H9 (cell line): ENCODE measurements around the gene ACSF3. TPM values are rescaled to one million over a fixed set of nuclear protein-coding genes. Genes with fewer than 3 reads are reported as not detected.
A peak's percentile ranks its signal among the peaks of the same experiment; 100 is the strongest.

Experiments used
- DNase-seq: peaks from one replicate; pipeline ENCODE4 v3.0.0-alpha.2; 2017
- H2AFZ ChIP-seq: one replicate; pipeline ENCODE4 v1.6.1; 2013; ENCODE audit warnings: mild to moderate bottlenecking, low read length, control low read depth, moderate library complexity
- H2AK5ac ChIP-seq: 2 replicates; pipeline ENCODE4 v1.6.1; 2013; ENCODE audit warnings: low read length, control low read depth, mixed read lengths; ENCODE audit not compliant: insufficient read length
- H2BK120ac ChIP-seq: one replicate; pipeline ENCODE4 v1.6.1; 2013; ENCODE audit warnings: low read depth, mild to moderate bottlenecking, low read length, control low read depth, inconsistent platforms; ENCODE audit not compliant: poor library complexity, severe bottlenecking
- H2BK12ac ChIP-seq: 2 replicates; pipeline ENCODE4 v1.6.1; 2013; ENCODE audit warnings: low read length, control low read depth, mixed read lengths, low read depth; ENCODE audit not compliant: insufficient read length
- H2BK15ac ChIP-seq: 2 replicates; pipeline ENCODE4 v1.6.1; 2013; ENCODE audit warnings: low read depth, low read length, control low read depth
- H2BK20ac ChIP-seq: one replicate; pipeline ENCODE4 v1.6.1; 2013; ENCODE audit warnings: low read depth, mild to moderate bottlenecking, low read length, control low read depth, inconsistent platforms; ENCODE audit not compliant: poor library complexity, severe bottlenecking
- H2BK5ac ChIP-seq: 2 replicates; pipeline ENCODE4 v1.6.1; 2013; ENCODE audit warnings: low read length, control low read depth, mixed read lengths; ENCODE audit not compliant: insufficient read length
- H3K14ac ChIP-seq: 2 replicates; pipeline ENCODE4 v1.6.1; 2013; ENCODE audit warnings: low read length, control low read depth; ENCODE audit not compliant: insufficient read depth
- H3K18ac ChIP-seq: 2 replicates; pipeline ENCODE4 v1.6.1; 2013; ENCODE audit warnings: low read depth, mild to moderate bottlenecking, mixed read lengths, low read length, control low read depth; ENCODE audit not compliant: insufficient read length
- H3K23ac ChIP-seq: 2 replicates; pipeline ENCODE4 v1.6.1; 2013; ENCODE audit warnings: low read length, control low read depth, mixed read lengths, low read depth; ENCODE audit not compliant: insufficient read length
- H3K23me2 ChIP-seq: 2 replicates; pipeline ENCODE4 v1.6.1; 2013; ENCODE audit warnings: low read depth, mild to moderate bottlenecking, mixed read lengths, low read length, control low read depth; ENCODE audit not compliant: insufficient read length, poor library complexity, severe bottlenecking
- H3K27ac ChIP-seq: 2 replicates; pipeline ENCODE4 v1.5.1; 2013; ENCODE audit warnings: low read length, control low read depth, mixed read lengths, low read depth; ENCODE audit not compliant: insufficient read length
- H3K27me3 ChIP-seq: 2 replicates; pipeline ENCODE4 v1.6.1; 2013; ENCODE audit warnings: low read length, control low read depth, inconsistent platforms; ENCODE audit not compliant: insufficient read depth
- H3K4ac ChIP-seq: 2 replicates; pipeline ENCODE4 v1.6.1; 2013; ENCODE audit warnings: low read depth, mild to moderate bottlenecking, control low read depth, inconsistent platforms, low read length, moderate library complexity
- H3K4me1 ChIP-seq: 2 replicates; pipeline ENCODE4 v1.6.1; 2013; ENCODE audit warnings: low read length, control low read depth, inconsistent platforms; ENCODE audit not compliant: insufficient read depth
- H3K4me2 ChIP-seq: 2 replicates; pipeline ENCODE4 v1.6.1; 2013; ENCODE audit warnings: low read length, control low read depth, mixed read lengths; ENCODE audit not compliant: insufficient read length, insufficient read depth
- H3K56ac ChIP-seq: 2 replicates; pipeline ENCODE4 v1.6.1; 2013; ENCODE audit warnings: low read depth, mild to moderate bottlenecking, mixed read lengths, low read length, control low read depth; ENCODE audit not compliant: insufficient read length
- H3K79me1 ChIP-seq: 2 replicates; pipeline ENCODE4 v1.6.1; 2013; ENCODE audit warnings: low read depth, mild to moderate bottlenecking, moderate library complexity, low read length, control low read depth, inconsistent platforms; ENCODE audit not compliant: insufficient read depth, poor library complexity, severe bottlenecking
- H3K79me2 ChIP-seq: 2 replicates; pipeline ENCODE4 v1.6.1; 2013; ENCODE audit warnings: low read length, control low read depth, inconsistent platforms; ENCODE audit not compliant: insufficient read depth
- H3K9ac ChIP-seq: 2 replicates; pipeline ENCODE4 v1.6.1; 2013; ENCODE audit warnings: low read length, control low read depth, mixed read lengths; ENCODE audit not compliant: insufficient read length; ENCODE audit errors: extremely low read depth
- H3K9me3 ChIP-seq: one replicate; pipeline ENCODE4 v1.6.1; 2013; ENCODE audit warnings: low read depth, low read length, inconsistent platforms; ENCODE audit not compliant: control insufficient read depth
- H3T11ph ChIP-seq: one replicate; pipeline ENCODE4 v1.6.1; 2013; ENCODE audit warnings: mild to moderate bottlenecking, low read length, control low read depth, inconsistent platforms
- H4K20me1 ChIP-seq: one replicate; pipeline ENCODE4 v1.6.1; 2013; ENCODE audit not compliant: control insufficient read depth, insufficient read length, insufficient read depth
- H4K5ac ChIP-seq: 2 replicates; pipeline ENCODE4 v1.6.1; 2013; ENCODE audit warnings: low read depth, mild to moderate bottlenecking, mixed read lengths, low read length, control low read depth; ENCODE audit not compliant: insufficient read length
- H4K8ac ChIP-seq: replicated peaks from 2 replicates; pipeline ENCODE4 v1.6.1; 2013; ENCODE audit warnings: low read length, control low read depth, mixed read lengths, low read depth; ENCODE audit not compliant: insufficient read length
- H4K91ac ChIP-seq: 2 replicates; pipeline ENCODE4 v1.6.1; 2013; ENCODE audit warnings: low read depth, mild to moderate bottlenecking, moderate library complexity, mixed read lengths, low read length, control low read depth; ENCODE audit not compliant: insufficient read length
- H3K27ac Mint-ChIP-seq, 3 experiments: 2 replicates in 2 of 3; 3 replicates in 1 of 3; pipeline ENCODE4 v1.8.0; 2020 to 2021; ENCODE audit warnings: mixed read lengths in 3 of 3, mild to moderate bottlenecking in 1 of 3, moderate library complexity in 1 of 3
- H3K27me3 Mint-ChIP-seq: 2 replicates; pipeline ENCODE4 v1.8.0; 2021; ENCODE audit warnings: low read depth, mild to moderate bottlenecking, moderate library complexity, mixed read lengths
- H3K36me3 Mint-ChIP-seq, 3 experiments: 2 replicates in 2 of 3; 3 replicates in 1 of 3; pipeline ENCODE4 v1.8.0; 2020 to 2021; ENCODE audit warnings: low read depth in 3 of 3, mixed read lengths in 3 of 3; ENCODE audit not compliant: insufficient read depth in 1 of 3
- H3K4me1 Mint-ChIP-seq, 2 experiments: 2 replicates each; pipeline ENCODE4 v1.8.0; 2020; ENCODE audit warnings: mixed read lengths in 2 of 2
- H3K4me3 Mint-ChIP-seq, 2 experiments: 2 replicates in 1 of 2; 3 replicates in 1 of 2; pipeline ENCODE4 v1.8.0; 2020 to 2021; ENCODE audit warnings: mild to moderate bottlenecking in 2 of 2, mixed read lengths in 2 of 2, moderate library complexity in 1 of 2
- H3K9me3 Mint-ChIP-seq, 2 experiments: 2 replicates in 1 of 2; 3 replicates in 1 of 2; pipeline ENCODE4 v1.8.0; 2020; ENCODE audit warnings: mild to moderate bottlenecking in 2 of 2, mixed read lengths in 2 of 2, moderate library complexity in 1 of 2
- CTCF ChIP-seq: fragments of 200-600 bp; sonication (generic); conservative IDR thresholded peaks from 3 replicates; pipeline ENCODE4 v1.8.0; 2021; ENCODE audit warnings: antibody characterized with exemption, mild to moderate bottlenecking
- WGBS: extraction: QIAGEN DNeasy Blood & Tissue Kit; methylation state at CpG from one replicate; pipeline ENCODE4 v1.1.7; 2013; ENCODE audit warnings: missing lambda C conversion rate, low lambda C conversion rate, mixed read lengths; ENCODE audit not compliant: insufficient read length; ENCODE audit errors: extremely low coverage; 5-methylcytosine and 5-hydroxymethylcytosine counted together
- total RNA-seq: library from RNA; stranded (reverse); gene quantifications from 2 replicates; pipeline ENCODE4 v1.2.1, GENCODE V29; 2021

Gene ACSF3
- total RNA-seq, 1 experiment from 2014 or later: 31.3 TPM

DNA sequence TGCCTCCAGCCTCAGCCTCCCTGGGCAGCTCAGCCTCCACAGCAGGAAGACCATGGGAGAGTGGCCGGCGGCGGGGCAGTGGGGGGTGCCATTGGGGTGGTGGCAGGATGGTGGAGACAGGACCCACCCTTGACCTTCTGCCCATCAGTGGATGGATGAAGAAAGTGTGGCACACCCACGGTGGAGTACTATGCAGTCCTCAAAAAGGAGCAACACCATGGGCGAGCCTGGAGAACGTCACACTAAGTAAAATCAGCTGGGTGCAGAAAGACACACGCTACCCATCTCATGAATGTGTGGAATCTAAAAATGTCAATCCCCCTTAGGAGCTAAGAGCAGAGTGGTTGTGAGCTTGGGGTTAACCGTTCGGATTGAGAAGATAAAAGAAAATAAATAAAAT, 34.8 kb upstream of the ACSF3 start:
- Histone ChIP-seq H4K5ac (no peak overlapping the region), H2BK12ac (no peak overlapping the region), H3K18ac (no peak overlapping the region), H3K23me2 (no peaks in the 10 kb centered on the region), H2BK5ac (no peak overlapping the region), H4K8ac (no peak overlapping the region), H3K27me3 (no peaks in the 10 kb centered on the region), H4K20me1 (no peaks in the 10 kb centered on the region), H2BK15ac (no peak overlapping the region), H3K4me2 (no peak overlapping the region), H3K27ac (no peak overlapping the region), H4K91ac (no peak overlapping the region), H3K56ac (no peak overlapping the region), H3T11ph (no peak overlapping the region), H3K4ac (no peak overlapping the region), H3K9ac (no peak overlapping the region), H2BK20ac (no peak overlapping the region), H3K79me1 (no peaks in the 10 kb centered on the region), H2BK120ac (no peak overlapping the region), H3K14ac (no peak overlapping the region), H3K23ac (no peak overlapping the region), H2AK5ac (no peak overlapping the region), H3K79me2 (no peaks in the 10 kb centered on the region), H2AFZ (no peak overlapping the region), H3K4me1 (no peaks in the 10 kb centered on the region), H3K9me3 (no peaks in the 10 kb centered on the region)
- no peak overlapping the region for H3K4me3 Mint-ChIP-seq
- no peaks in the 10 kb centered on the region for H3K36me3 Mint-ChIP-seq
- WGBS: 100% methylated on average over 2 of the region's 9 CpGs
- 0 out of 4 replicates have a peak, but pooled peaks cover 0 to 2% of the 10 kb centered on the region in 2 experiments for H3K4me1 Mint-ChIP-seq
- peaks cover 2% of the 10 kb centered on the region in 2 experiments; a peak in 2 of 5 replicates for H3K9me3 Mint-ChIP-seq
- H3K27me3 Mint-ChIP-seq: peaks cover 3% of the 10 kb centered on the region; the same call in 1 of the 2 replicates
- peak overlapping the region in 1 of 3 experiments; percentile 44; a peak in 1 of 7 replicates for H3K27ac Mint-ChIP-seq
- no peak for TF ChIP-seq CTCF
- DNase-seq: no peak
